Dedifferentiated amniotic fluid mesenchymal stem cell (primary cell): ENCODE data around the gene DCST2.
"Not testable (repeated sequence)": the region's sequence is repeated elsewhere in the genome, so short reads cannot be mapped to it uniquely, and the experiment has no call there.

ENCODE experiments used
- DNase-seq: peaks from one replicate; pipeline ENCODE4 v3.0.0-alpha.2; 2016; ENCODE audit errors: extremely low spot score

DCST2 gene

DNA sequence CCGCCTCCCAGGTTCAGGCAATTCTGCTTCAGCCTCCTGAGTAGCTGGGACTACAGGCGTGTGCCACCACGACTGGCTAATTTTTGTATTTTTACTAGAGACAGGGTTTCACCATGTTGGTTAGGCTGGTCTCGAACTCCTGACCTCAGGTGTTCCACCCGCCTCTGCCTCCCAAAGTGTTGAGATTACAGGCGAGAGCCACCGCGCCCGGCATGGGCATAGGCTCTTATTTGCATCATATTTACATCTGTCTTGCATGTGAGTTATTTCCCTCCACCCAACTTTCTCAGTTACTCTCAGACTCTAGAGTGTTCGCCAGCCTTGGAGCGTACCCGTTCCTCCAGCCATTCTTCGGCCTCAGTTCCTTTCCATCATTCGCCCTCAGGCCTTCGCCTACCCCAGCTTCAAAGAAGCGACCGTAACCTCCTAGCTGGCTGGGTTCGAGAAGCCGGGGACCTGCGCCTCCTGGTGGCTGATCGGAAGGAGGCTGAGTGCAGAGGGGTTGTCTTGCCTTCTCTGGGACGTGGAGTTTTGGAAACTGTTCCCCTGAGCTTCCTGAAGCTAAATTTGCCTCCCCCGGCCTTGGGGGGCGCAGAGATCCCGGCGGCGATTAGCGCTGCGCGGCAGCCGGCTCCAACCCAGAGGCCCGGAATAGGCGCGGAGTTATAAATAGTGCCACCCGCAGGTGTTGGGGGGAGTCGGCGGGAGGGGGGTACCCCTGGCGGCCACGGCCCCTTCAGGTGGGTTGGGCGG is 34.6 kb downstream of the DCST2 start:
- peak; percentile 54 for DNase-seq

DNA sequence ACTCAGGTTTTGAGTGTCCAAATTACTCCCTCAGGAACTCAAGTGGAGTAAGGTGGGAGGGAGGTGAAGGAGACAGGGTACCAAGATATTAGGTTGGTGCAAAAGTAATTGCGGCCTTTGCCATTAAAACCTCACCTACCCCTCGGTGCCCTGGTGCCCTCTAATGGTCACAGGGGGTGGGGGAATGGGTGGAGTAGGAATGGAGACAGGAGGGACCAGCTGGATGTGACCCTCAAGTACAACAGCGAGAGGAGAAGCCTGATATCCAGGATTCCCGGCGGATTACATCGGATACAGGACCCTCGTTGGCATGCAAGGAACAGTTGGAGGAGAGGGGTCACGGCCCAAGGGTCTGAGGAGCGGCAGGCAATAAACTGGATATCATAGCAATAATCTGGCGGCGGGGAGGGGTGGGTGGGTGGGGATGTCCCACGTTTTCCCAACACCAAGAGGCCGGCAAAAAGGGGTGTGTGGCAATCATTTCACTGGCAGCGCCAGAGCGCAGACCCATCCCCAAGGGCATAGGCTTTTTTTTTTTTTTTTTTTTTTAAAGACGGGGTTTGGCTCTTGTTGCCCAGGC is 35.3 kb downstream of the DCST2 start:
- DNase-seq: no peak

DNA sequence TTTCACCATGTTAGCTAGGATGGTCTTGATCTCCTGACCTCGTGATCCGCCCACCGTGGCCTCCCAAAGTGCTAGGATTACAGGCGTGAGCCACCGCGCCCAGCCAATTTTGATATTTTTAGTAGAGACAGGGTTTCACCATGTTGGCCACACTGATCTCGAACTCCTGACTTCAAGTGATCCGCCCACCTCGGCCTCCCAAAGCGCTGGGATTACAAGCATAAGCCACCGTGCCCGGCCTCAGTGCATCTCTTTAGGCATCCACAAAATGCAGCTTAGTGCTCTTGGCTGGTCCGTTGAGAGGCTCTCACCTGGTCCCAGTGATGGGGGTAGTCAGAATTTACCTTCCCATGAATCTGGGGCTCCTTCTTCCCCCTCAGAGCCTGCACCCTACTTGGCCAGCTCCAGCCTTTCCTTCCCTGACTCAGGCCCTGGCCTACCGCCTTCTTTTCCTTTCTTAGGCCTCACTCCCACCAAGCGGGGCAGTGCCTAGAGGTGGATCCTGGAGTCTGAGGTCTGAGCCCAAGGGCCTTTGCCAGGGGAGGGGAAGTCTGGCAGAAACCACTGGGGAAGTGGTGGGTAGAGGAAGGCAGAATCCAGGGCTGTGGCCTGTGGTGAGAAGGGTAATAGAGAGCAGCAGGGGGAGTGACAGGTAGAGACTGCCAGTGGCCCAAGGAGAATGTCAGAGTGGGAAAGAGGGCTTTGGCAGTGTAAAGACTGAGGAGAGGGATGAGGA is 36.4 kb downstream of the DCST2 start:
- no peak for DNase-seq

DNA sequence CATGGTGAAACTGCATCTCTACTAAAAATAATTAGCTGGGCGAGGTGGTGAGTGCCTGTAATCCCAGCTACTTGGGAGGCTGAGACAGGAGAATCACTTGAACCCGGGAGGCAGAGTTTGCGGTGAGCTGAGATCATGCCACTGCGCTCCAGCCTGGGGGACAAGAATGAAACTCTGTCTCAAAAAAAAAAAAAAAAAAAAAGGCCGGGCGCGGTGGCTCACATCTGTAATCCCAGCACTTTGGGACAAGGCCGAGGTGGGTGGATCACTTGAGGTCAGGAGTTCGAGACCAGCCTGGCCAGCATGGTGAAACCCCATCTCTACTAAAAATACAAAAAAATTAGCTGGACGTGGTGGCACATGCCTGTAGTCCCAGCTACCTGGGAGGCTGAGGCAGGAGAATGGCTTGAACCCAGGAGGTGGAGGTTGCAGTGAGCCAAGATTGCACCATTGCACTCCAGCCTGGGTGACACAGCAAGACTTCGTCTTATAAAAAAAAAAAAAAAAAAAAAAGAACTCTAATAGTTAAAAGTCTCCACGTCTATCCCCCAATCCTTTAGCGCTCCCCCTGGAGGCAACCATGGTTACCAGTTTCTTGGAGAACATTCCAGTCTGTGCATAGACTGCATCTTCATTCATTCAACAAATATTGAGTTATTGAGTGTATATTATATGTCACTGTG is 38.1 kb downstream of the DCST2 start:
- peak; percentile 74 for DNase-seq

DNA sequence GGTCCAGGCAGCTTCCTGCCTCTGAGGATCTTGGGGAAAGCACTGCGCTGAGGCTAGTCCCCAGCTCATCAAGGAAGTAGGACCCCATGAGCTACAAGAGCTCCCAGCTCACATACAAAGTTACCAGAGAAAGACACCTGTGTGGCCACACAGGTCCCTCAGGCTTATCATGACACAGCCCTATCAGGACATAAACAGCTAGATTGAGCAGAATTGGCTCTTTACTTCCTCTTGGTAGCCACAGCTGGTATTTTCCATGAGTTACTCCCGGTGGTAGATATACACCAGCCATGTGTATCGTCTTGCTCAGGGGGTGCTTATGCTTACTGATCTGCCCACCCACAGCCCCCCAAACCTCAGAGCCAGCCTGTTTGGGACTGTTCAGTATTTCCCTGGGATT is 39.0 kb downstream of the DCST2 start:
- DNase-seq: no peak

DNA sequence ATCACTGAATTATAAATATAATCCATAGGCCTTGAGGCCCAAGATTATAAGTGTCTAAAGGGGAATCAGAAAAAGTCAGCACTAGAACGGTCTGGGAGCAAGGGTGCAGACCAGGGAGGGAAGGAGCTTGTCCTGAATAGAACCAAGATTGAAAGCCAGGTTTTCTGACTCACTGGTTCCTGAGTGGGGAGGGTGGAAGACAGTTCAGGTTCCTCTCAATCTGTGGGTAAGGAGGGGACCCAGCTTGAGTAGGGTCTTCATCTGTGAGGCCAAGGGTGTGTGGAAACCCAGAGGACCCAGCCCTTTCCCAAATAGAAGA is 39.4 kb downstream of the DCST2 start:
- DNase-seq: no peak

DNA sequence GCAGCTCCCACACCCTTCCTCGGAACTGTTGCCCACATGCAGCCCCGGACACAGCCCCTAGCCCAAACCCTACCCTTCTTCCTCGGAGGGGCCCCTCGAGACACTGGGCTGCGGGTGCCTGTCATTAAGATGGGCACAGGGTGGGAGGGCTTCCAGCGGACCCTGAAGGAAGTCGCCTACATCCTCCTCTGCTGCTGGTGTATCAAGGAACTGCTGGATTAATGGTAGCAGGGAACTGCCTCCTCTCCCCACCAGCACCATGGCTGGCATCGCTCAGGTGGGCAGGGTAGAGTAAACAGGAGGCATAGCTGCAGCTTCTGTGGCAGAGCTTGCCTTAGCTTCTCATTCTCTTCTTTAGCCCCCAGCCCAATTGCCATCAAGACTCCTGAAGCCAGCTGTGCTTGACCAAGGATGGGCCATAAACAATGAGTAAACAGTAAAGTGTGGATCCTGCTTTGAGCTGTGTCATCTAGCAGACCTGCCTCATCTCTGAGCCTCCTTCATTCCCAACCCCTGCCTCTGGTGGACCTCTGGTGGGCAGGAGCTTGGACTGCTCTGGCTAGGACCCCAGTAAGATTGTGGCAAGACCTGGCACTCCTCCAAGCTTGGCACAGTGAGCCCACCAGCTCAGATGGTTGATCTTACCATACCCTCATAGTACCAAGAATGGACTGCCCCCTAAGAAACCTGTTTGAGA is 39.9 kb downstream of the DCST2 start, which contains the start of gene LENEP:
TSS of gene LENEP (plus strand) at position 15 of the 697 bp plus-strand sequence. CDS start at position 37, 22 bp downstream.
- no peak for DNase-seq

DNA sequence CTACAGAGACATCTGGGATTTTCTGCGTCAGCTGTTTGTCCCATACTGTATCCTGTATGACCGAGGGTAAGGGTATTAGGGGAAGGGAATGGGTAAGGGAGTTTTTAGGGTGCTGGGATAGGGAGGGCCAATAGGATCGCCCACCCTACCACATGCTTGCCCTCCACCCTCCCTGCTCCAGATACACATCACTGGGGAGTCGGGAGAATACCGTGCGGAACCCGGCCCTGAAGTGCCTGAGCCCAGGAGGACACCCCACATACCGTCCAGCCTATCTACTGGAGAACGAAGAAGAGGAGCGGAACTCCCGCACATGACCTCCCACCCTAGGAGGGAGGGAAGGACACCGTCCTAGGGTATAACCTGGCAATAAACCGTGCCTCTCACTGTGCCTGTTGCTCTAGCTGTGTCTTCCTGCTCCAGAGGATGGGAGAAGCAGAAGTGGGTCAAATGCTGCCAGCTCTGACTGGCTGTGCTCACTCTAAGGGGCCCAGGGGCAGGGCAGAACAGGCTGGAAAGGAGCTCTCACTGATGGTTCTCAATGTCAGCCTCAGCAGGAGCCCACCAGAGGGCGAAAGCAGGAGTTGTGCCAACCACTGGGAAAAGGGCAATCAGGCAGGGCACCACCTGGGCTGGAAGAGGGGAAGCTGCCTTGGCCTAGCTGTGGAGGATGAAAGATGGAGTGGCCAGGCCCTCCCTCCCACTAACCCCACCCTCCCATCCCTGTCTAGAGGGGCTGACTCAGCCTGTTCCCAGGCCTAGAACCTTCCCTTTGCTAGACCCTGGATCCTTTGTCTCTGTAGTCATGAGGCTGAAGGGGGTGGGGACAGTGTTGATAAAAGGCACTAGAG is 40.6 kb downstream of the DCST2 start:
- DNase-seq: no peak

DNA sequence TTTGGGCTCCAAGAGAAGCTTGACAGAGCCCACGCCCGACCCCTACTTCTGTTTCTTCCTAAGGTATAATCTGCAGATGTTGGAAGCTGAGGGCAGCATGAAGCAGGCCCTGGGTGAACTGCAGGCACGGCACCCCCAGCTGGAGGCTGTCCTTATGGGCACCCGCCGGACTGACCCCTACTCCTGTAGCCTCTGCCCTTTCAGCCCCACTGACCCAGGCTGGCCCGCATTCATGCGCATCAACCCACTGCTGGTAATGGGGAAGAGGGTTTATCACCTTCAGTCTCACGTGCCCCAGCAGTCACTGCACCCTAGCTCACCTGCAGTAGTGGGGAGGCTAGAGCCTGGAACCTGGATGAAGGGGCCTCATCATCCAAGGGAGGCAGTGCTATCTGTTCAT is 43.3 kb downstream of the DCST2 start:
- DNase-seq: no peak

DNA sequence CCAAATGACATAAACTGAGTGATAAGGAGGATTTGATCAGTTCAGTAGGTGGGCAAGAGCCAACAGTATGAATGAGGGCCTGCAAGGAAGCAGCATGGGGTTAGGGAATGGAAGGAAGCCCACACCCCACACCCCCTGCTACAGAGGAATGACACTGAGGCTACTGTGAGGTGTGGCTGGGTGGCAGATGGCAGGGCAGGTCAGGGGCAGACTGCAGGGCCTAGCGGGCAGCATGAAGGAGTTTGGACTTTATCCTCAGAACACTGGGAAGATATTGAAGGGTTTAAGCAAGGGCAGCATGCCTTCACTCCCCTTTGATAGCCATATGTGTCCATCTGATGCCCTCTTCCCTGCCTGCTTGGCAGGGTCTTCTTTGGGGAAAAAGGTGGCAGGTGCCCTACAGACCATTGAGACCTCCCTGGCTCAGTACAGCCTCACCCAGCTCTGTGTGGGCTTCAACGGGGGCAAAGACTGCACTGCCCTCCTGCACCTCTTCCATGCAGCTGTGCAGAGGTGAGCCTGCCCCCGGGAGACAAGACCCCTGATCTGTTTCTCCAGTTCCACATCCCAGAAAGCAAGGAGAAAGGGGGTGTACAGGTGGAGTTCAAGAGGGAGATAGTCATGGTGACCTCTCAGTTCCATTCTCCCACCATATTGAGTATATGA is 44.3 kb downstream of the DCST2 start:
- DNase-seq: no peak

DNA sequence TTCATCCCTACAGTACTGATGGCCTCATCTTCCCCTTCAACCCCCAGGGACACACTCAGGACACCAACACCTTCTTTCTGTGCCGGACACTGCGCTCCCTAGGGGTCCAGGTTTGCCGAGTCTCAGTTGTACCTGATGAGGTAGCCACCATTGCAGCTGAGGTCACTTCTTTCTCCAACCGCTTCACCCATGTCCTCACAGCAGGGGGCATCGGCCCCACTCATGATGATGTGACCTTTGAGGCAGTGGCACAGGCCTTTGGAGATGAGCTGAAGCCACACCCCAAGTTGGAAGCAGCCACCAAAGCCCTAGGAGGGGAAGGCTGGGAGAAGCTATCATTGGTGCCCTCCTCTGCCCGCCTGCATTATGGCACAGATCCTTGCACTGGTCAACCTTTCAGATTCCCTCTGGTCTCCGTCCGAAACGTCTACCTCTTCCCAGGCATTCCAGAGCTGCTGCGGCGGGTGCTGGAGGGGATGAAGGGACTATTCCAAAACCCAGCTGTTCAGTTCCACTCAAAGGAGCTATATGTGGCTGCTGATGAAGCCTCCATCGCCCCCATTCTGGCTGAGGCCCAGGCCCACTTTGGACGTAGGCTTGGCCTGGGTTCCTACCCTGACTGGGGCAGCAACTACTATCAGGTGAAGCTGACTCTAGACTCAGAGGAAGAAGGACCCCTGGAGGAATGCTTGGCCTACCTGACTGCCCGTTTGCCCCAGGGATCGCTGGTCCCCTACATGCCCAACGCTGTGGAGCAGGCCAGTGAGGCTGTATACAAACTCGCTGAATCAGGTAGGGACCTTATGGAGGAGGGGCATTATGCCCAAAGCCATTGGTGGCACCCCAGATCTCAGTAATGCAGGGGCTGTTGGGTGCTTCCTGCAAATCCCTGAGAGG is 45.3 kb downstream of the DCST2 start:
- no peak for DNase-seq

DNA sequence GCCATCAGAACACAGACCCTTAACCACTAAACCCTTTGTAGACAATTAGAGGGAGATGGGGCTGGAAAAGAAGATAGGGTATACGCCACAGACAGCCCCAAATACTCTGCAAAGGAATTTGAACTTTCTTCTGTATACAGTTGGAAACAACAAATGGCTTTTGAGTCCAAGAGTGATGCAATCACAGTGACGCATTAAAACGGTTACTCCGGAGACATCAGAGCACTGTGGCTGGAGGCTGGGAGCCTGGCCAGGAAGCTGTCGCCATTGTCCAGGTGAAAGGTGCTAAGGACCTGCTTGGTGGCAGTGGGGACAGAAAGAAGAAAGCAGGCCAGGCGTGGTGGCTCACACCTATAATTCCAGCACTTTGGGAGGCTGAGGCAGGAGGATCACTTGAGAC is 46.3 kb downstream of the DCST2 start:
- no peak for DNase-seq

DNA sequence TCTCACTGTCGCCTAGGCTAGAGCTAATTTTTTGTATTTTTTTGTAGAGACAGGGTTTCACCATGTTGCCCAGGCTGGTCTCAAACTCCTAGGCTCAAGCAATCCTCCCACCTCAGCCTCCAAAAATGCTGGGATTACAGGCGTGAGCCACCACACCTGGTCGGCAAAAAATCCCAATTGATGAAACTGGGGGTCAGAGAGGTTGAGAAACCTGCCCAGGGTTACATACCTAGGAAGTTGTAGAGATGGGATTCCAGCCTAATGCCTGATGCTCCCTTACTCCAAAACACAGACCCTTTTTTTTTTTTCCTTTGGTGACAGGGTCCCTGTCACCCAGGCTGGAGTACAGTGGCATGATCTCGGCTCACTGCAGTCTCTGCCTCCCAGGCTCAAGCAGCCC is 46.8 kb downstream of the DCST2 start:
- DNase-seq: not testable (repeated sequence)

DNA sequence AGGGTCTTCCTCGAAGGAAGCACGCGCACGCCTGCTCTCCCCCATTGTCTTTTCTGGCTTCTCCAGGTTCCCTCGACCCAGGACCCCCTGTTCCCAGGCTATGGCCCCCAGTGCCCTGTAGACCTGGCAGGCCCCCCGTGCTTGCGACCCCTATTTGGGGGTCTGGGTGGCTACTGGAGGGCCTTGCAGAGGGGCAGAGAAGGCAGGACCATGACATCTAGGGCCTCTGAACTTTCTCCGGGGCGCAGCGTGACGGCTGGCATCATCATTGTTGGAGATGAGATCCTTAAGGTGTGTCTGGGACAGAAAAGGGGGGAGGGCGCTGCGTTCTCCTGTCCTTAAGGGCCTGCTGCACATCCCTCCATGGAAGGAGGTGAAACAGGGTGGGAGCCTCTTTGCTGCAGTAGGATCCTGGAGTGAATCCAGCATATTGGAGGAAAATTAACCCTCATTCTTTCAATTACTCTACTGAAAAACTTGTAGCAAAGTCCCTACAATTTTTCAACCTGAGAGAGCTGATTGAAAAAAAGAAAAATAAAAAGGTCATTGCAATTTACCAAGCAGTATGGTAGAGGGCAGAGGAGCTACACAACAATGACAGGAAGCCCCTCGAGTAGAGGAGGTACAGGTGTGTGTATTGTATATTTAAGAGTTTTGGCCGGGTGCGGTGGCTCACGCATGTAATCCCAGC is 49.7 kb downstream of the DCST2 start:
- DNase-seq: no peak

DNA sequence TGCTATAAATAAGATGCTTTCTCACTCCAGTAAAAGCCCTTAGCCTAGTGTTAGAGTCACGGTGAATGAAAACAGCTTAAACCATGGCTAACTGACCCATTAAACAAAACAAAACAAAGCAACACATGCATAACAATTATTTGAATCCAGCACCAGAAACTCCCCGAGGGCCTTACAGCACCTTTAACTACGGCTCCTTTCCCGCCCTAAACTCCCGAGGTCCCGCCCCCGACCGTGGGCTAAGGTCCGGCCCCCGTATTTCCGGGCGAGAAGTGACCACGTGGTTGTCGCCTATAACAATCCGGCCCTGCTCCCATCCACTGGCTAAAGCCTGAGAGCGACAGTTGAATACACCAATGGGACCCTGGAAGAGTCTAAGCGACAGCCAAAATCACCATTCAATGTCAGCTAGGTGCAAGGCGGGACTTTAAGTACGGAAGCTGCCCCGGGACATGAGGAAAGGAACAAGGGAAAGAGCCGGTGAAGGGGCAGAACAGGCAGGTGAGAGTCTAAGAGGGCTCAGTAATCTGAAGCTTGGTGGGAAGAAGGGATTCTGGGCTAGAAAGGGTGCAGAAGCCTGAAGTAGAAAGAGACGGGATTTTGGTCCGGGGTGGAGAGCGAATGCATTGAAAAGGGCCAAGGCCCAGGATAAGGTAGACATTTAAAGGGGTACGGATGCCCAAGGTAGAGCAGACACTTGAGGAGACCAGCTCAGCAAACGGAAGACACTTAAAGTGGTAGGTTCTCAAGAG is 50.5 kb downstream of the DCST2 start, which contains the start of gene FLAD1:
TSS of gene FLAD1 (plus strand) at position 448 of the 752 bp plus-strand sequence. CDS start 351 bp downstream, outside the sequence.
- DNase-seq: peak; percentile 100

DNA sequence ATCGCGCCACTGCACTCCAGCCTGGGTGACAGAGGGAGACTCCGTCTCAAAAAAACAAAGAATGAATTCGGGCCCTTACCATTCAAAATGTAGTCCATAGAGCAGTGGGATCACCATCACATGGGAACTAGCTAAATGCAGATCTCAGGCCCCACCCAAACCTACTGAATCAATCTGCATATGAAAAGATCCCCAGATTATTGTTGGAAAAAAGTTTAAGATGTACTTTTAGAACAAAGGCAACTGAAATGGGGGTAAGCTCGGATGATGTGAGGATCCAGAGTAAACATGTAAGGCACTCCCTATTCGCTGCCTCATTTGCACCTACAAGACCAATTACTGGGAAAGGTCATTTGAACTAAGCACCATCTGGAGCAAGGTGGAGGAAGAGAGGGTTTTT is 51.2 kb downstream of the DCST2 start:
- no peak for DNase-seq

DNA sequence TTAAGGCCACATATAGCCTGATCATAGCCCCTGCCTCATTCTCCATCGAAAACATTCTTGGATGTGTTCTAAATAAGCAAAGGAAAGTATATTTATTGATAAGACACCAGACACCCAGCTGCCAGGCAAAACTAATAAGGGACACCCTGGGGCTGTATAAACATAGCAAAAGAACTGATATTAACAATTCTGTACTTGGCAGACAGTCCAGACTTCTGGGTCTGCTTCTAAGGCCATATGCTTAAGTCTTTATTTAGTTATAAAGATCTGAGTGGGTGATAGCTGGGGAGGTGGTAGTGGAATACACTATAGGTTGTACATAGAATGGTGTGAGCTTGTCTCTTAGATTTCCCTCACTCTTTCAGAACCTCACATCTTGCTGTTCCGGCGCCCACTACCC is 55.2 kb downstream of the DCST2 start:
- no peak for DNase-seq

DNA sequence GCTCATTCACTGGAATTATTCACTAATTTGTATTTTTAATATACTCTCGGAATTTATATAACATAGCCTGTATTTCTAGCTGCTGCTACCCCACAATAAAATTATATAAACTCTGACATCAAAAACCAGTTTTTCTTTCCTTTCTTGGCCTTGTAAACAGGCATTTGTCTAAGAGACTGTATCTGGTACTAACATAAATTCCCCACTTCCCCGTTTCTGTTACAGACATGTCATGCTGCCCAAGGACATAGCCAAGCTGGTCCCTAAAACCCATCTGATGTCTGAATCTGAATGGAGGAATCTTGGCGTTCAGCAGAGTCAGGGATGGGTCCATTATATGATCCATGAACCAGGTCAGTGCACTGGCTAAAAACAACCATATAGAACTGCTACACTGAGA is 55.8 kb downstream of the DCST2 start:
- not testable (repeated sequence) for DNase-seq
